ENCODE results near the gene SLC2A13.

The SLC2A13 gene

DNA sequence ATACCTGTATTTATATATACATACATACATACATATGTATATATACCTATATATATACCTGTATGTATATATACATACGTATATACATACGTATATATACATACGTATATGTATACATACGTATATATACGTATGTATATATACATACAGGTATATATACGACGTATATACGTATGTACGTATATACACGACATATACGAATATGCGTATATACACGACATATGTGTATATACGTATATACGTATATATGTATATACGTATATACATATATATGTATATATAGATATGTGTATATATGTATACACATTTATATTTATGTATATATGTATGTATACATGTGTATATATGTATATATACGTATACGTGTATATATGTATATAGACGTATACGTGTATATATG is 393.5 kb downstream of the SLC2A13 start:
- Histone ChIP-seq H3K27me3 (ENCODE audit: control insufficient read depth, insufficient read depth, low read length, poor library complexity, severe bottlenecking) (no peaks in the 10 kb centered on the region), H3K9me3 (ENCODE audit: control insufficient read depth, low read length) (peaks cover 2% of the 10 kb centered on the region), H3K4me1 (ENCODE audit: control insufficient read depth, insufficient read depth, low read length) (no peaks in the 10 kb centered on the region), H3K4me3 (ENCODE audit: insufficient read depth, low read depth, low read length) (no peak overlapping the region), H3K27ac (ENCODE audit: insufficient read depth, low read depth, low read length, poor library complexity, severe bottlenecking) (no peak overlapping the region), H3K36me3 (ENCODE audit: control insufficient read depth, insufficient read depth, low read length) (no peaks in the 10 kb centered on the region)
- 98% methylated on average over 15 of the region's 20 CpGs; no CpG with 5 or more reads in 1 of the 2 experiments for WGBS, 2 experiments
